Myocyte (in vitro differentiated cells): ENCODE data around the gene KAZALD1. TPM values are rescaled to one million over a fixed set of nuclear protein-coding genes. Genes with fewer than 3 reads are reported as not detected.

ENCODE experiments used
- DNase-seq: peaks from one replicate; pipeline ENCODE4 v3.0.0-alpha.2; 2012; ENCODE audit warnings: low read depth
- total RNA-seq: library from RNA; depleted of rRNA; stranded (reverse); fragments of >200 nt; gene quantifications from 2 replicates; pipeline ENCODE4 v1.2.3, GENCODE V29; 2014

KAZALD1 gene
- total RNA-seq, 1 donor from 2014 or later = 37.5 TPM

DNA sequence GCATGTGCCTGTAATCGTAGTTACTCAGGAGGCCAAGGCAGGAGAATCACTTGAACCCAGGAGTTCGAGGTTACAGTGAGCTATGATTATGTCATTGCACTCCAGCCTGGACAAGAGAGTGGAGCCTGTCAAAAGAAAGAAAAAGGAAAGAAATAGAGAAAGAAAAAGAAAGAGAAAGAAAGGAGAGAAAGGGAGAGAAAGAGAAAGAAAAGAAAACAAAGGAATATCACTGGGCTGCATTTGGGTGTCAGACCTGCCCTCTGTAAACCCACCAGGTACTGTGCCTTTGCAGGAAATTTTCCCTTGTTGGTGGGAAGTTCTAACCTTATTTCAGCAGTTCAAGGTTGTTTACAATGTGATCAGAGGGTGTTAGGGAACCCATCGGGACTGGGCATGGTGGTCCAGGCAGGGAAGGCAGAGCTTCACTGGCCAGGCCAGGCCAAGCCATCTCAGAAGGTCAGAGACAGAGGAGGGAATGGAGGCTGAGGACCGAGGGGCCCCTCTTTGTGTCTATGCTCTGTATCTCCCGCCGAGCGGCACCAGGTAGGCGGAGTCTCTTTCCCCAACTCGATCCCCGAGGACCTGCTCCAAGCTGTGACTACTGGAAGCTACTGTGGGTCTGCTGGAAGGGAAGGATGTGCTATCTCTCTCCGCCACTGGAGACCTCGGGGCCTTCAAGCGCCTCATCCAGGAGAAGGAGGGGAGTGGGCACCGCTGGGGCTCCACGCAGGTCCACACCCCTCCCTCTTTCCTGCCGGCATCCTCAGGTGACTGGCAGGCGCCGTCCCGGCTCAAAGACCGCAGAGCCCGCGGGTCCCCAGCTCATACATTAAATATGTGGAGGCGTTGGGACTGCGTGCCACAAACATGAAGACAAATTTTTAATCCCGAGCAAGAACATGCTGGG is 15.2 kb upstream of the KAZALD1 start:
- no peak for DNase-seq

GRCh38 chr10:101047268-101047667 is 14.5 kb upstream of the KAZALD1 start:
- DNase-seq = no peak

DNA sequence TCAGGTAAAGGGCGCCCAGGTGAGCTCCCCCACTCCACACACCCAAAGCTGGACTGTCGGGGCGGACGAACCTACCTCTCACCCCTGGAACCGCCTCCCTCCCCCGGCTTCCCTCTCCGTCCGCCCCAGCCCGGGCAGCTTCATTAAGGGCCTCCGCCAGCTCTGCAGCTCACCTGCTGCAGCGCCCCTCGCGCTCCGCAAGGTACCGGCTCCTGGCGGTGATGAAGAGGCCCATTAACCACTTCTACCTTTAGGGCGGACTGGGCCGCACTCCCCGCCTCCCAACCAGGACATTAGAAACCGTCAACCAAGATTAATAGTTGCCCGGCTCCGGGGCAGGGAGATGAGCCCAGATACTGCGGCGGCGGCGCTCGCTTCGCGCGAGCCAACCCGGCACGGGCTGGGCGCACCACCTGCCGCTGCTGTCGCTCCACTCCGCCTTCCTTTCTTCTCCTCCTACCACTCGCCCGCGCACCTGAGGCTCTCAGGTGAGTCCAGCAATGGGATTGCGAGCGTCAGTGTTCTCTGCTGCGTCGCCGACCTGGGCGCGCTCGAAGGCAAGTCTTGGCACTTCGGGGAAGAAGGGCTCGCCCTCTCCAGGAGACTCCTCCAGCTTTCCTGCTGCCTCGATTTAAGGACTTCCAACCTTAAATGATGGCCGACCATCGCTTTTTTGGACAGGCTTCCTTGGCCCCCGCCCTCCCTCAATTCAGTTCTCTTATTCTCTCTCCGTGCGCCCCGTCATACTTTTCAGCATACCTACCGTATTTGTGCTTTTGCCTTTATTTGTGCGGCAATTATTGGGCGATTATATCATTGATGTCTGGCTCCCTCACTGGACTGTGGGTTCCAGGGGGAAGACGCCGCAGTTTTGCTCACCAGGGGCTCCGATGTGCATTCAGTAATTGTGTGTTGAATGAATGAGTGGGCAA is 13.6 kb upstream of the KAZALD1 start:
- no peak for DNase-seq

- DNase-seq = peak; percentile 52
These were observed 11.3 kb upstream of the KAZALD1 start for GRCh38 chr10:101050208-101051069.

- peak; percentile 91 for DNase-seq
These were observed 9.5 kb upstream of the KAZALD1 start for GRCh38 chr10:101052285-101052684.

GRCh38 chr10:101053516-101053915 is 8.3 kb upstream of the KAZALD1 start:
- DNase-seq = no peak

DNA sequence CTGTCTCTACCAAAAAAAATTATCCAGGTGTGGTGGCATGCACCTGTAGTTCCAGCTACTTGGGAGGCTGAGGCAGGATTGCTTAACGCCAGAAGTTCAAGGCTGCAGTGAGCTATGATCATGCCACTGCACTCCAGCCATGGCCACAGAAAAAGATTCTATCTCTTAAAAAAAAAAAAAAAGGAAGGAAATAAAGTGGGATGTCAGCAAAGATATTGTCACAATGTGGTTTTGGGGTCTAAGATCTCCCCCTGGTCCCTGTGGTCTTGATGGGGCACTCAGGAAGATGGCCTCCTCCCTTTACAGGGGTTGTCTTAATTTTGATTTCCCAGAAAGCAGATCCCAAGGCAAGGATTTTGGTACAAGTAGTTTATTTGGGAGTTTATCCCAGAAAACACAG is 7.4 kb upstream of the KAZALD1 start:
- DNase-seq = no peak

GRCh38 chr10:101054876-101055275 is 6.9 kb upstream of the KAZALD1 start:
- DNase-seq = no peak

GRCh38 chr10:101055411-101055810 is 6.4 kb upstream of the KAZALD1 start:
- no peak for DNase-seq

DNA sequence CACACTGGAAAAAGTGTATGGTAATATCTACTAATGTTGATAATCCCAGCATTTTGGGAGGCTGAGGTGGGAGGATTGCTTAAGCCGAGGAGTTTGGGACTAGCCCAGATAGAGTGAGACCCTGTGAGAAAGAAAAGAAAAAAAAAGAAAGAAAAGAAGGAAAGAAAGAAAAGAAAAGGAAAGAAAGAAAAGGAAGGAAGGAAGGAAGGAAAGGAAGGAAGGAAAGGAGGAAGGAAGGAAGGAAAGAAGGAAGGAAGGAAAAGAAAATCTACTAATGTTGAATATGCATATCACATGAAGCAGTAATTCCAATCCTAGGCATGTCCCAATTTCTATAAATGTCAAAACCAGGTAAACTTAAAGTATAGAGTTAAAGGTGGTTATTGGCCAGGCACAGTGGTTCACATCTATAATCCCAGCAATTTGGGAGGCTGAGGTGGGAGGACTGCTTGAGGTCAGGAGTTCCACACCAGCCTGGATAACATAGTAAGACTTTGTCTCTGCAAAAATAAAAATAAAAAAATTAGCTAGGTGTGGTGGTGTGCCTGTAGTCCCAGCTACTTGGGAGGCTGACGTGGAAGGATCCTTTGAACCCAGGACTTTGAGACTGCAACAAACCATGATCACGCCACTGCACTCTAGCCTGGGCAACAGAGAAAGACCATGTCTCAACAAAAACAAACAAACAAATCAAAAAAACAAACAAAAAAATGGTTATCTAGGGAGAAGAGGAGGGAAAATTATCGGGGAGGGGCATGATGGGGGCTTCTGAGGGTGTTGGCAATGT is 5.2 kb upstream of the KAZALD1 start:
- no peak for DNase-seq

DNA sequence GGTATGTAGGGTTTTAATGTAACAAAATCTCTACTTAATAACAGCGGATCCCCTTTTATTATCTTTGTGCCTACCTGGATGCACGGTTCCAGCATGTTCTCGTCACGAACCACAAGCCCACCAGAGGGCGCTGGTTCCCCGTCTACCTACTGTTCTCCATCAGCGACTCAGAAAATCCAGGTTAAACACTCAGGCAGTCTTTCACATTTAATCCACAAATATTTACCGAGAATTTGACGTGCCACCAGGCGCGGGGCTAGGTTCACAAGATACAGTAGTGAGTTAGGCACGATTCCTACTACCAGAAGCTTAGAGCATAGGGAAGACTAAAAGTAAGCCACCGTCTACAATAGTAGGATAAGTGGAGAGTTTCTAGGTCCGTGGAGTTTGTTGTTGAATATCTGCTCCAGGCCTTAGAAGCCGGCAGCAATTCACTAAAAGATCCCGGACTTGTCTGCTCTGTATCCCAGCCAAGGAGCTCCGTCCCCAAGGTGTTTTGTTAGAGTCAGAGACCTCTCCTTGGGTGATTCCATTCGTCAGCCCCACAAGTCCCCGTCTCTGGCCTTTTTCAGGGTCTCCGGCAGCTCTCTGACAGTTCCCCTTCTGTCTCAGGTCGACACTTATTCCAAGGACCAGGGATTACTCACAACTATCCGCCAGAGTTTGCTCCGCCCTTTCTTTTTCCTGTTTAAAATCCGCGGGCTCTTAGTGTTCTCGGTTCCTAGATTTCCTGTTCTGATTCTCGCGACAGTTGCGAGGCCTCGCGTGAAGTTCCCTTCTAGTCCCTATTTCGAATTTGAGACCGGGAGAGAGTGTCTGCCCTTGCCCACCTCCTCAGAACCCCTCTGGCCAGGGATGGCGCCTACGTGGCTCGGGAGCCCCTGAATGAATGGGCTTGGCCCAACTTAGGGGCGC is 1.5 kb upstream of the KAZALD1 start:
- peak; percentile 98 for DNase-seq

DNA sequence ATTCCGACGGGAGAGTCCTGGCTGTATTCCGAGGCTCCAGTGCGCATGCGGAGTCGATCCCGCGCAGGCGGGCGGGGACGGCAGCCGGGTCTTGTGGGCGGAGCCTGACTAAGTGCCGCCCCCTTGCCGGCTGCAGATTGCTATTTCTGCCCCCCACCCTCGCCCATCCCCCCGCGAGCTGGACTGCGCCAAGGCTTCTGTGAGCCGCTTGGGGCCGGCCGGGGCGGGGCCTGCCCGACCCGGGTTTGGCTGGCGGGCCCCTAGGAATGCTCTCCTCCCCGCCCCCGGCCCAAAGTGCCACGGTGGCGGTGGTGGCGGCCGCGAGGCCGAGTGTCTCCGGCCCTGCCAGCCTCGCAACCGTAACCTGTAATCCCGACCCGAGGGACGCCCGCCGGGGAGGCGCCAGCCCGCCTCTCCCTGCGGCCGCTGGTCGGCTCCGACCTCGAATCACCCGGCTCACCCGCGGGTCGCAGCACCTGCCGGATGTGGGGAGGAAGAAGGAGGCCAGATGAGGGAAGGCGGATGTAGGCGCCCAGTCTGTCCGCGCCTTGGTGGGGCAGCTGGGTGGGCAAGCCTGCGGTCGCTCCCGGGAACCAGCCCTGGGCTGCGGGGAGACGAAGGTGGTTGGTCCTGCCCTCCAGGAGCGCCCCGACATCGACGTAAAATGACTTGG is 702 bp upstream of the KAZALD1 start:
- DNase-seq = peak; percentile 96

DNA sequence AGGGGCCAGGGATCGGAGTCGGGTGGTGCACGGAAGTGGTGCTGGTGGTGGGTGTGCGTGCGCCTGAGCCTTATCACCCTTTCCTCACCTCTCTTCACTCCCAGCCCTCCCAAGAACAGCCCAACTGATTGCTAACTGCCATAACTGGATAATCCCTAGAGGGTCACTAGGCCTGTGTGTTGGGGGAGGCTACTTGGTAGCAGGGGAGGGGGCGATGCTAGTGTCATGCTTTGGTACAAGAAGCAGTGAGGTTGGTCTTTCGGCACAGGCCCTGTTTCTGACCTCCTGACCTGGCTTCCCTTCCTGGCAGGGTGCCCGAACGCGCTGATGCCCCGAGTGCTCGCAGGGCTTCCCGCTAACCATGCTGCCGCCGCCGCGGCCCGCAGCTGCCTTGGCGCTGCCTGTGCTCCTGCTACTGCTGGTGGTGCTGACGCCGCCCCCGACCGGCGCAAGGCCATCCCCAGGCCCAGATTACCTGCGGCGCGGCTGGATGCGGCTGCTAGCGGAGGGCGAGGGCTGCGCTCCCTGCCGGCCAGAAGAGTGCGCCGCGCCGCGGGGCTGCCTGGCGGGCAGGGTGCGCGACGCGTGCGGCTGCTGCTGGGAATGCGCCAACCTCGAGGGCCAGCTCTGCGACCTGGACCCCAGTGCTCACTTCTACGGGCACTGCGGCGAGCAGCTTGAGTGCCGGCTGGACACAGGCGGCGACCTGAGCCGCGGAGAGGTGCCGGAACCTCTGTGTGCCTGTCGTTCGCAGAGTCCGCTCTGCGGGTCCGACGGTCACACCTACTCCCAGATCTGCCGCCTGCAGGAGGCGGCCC is 652 bp downstream of the KAZALD1 start:
- peak; percentile 38 for DNase-seq

DNA sequence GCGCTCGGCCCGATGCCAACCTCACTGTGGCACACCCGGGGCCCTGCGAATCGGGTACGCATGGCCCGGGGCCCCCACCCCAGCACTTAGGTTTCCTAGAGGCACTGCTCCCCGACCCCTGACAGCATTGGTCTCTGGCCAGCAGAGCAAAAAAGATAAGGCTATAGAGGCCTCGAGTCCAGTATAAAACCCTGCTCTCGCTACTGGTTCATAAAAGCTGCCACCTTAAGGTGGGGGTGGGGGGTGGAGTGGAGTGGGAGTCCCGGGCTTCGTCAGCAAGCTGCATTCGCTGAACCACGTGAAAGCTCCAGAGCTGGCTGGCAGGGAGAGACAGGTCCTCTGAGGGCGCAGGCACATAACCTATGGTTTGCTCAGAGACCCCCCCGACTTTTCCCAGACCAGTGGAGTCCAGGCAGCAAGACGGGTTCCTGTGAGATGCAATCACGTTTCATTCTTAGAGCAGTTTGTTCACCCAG is 1.3 kb downstream of the KAZALD1 start:
- DNase-seq = no peak

- no peak for DNase-seq
These were observed 2.0 kb downstream of the KAZALD1 start for GRCh38 chr10:101063548-101064414.

DNA sequence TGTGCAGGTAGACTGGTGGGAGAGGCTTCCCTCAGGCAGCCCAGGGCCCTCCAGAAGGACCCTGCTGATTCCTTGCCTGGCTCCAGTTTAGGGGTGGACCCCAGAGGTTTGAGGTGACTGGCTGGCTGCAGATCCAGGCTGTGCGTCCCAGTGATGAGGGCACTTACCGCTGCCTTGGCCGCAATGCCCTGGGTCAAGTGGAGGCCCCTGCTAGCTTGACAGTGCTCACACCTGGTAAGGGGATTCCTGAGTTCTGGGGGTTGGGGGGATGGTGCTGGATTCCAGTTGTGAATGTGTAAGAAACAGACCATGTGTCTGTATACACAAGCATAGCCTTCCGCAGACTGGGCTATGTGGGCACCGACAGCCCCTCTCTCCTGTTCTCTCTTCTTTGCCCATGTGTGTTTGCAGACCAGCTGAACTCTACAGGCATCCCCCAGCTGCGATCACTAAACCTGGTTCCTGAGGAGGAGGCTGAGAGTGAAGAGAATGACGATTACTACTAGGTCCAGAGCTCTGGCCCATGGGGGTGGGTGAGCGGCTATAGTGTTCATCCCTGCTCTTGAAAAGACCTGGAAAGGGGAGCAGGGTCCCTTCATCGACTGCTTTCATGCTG is 2.7 kb downstream of the KAZALD1 start:
- no peak for DNase-seq
